Vagina (tissue), 2 donors: Measurements from ENCODE around the gene RAD54L2. TPM values are rescaled to one million over a fixed set of nuclear protein-coding genes. Genes with fewer than 3 reads are reported as not detected.
A peak's percentile ranks its signal among the peaks of the same experiment; 100 is the strongest.
"Not testable (repeated sequence)": the region's sequence is repeated elsewhere in the genome, so short reads cannot be mapped to it uniquely, and the experiment has no call there.

Experiments
- DNase-seq, 2 donors: peaks; one replicate each; pipeline ENCODE4 v3.0.0-alpha.2; 2017; ENCODE audit errors: extremely low spot score in 2 of 2
- H3K27ac ChIP-seq: fragments of 200-600 bp; sonication (generic); one replicate; pipeline ENCODE4 v1.5.1; 2019
- H3K27me3 ChIP-seq: fragments of 200-600 bp; sonication (generic); one replicate; pipeline ENCODE4 v1.5.1; 2019
- H3K36me3 ChIP-seq, 2 donors: fragments of 200-600 bp; sonication (generic); one replicate each; pipeline ENCODE4 v1.5.1; 2017 to 2019
- H3K4me1 ChIP-seq: fragments of 200-600 bp; sonication (generic); one replicate; pipeline ENCODE4 v1.5.1; 2019
- H3K4me3 ChIP-seq, 2 donors: fragments of 200-600 bp; sonication (generic); 1 replicate in 1 of 2; 2 replicates in 1 of 2; pipeline ENCODE4 v1.5.1; 2016 to 2019
- H3K9me3 ChIP-seq: fragments of 200-600 bp; sonication (generic); one replicate; pipeline ENCODE4 v1.5.1; 2019
- CTCF ChIP-seq, 3 experiments: fragments of 450-650 bp in 2 of 3; fragments of 200-600 bp in 1 of 3; sonication (generic) in 1 of 3; IDR thresholded peaks; one replicate each; pipeline ENCODE4 v1.5.1; 2017 to 2019; ENCODE audit warnings: antibody characterized with exemption in 3 of 3, mild to moderate bottlenecking in 2 of 3, moderate library complexity in 2 of 3
- POLR2A ChIP-seq, 2 donors: fragments of 450-650 bp; IDR thresholded peaks; one replicate each; pipeline ENCODE4 v1.6.1; 2017; ENCODE audit warnings: antibody characterized with exemption in 2 of 2, mild to moderate bottlenecking in 2 of 2, moderate library complexity in 2 of 2
- POLR2AphosphoS5 ChIP-seq, 2 donors: sonication (generic); formaldehyde crosslinking; IDR thresholded peaks; one replicate each; pipeline ENCODE4 v1.9.0; 2017; ENCODE audit warnings: antibody characterized with exemption in 2 of 2, mild to moderate bottlenecking in 2 of 2, low read depth in 1 of 2; ENCODE audit not compliant: insufficient read depth in 1 of 2
- intact Hi-C: fragments of 100-400 bp; cut with DNase I; formaldehyde crosslinking; loops from one replicate; pipeline ENCODE4 v1.15.1; 2023
- total RNA-seq: library from RNA; depleted of rRNA; stranded (reverse); fragments of >200 nt; gene quantifications from one replicate; pipeline ENCODE4 v1.2.3, GENCODE V29; 2016

The RAD54L2 gene
- total RNA-seq, 1 donor from 2014 or later = 24.3 TPM

- Histone ChIP-seq H3K36me3 (no peaks in the 10 kb centered on the region), H3K27ac (no peak overlapping the region), H3K9me3 (no peaks in the 10 kb centered on the region), H3K4me3 (no peak overlapping the region), H3K27me3 (no peaks in the 10 kb centered on the region), H3K4me1 (peaks cover 19% of the 10 kb centered on the region)
- TF ChIP-seq POLR2A (IDR thresholded peaks at IDR 0.05) (no peak), POLR2AphosphoS5 (IDR thresholded peaks at IDR 0.05; ENCODE audit: insufficient read depth in 1 of 2, low read depth in 1 of 2) (no peak), CTCF (IDR thresholded peaks at IDR 0.05) (no peak)
- DNase-seq = no peak
- intact Hi-C loops = no loop called here
Observed at GRCh38 chr3:51535146-51536019, 3.1 kb upstream of the RAD54L2 start.

- peak overlapping the region; percentile 88 to 91 for H3K4me3 ChIP-seq
- H3K4me1 ChIP-seq = peaks cover 25% of the 10 kb centered on the region
- intact Hi-C loops, H3K27ac ChIP-seq, DNase-seq, H3K9me3 ChIP-seq, H3K27me3 ChIP-seq, H3K36me3 ChIP-seq: not testable (repeated sequence)
Observed at GRCh38 chr3:51537631-51538030, 888 bp upstream of the RAD54L2 start.

GRCh38 chr3:51538115-51538458 is 432 bp upstream of the RAD54L2 start:
- no peak for DNase-seq
- H3K36me3 ChIP-seq = peaks cover 0 to 5% of the 10 kb centered on the region in 2 donors
- TF ChIP-seq POLR2AphosphoS5 (IDR thresholded peaks at IDR 0.05; ENCODE audit: insufficient read depth in 1 of 2, low read depth in 1 of 2) = no peak
- peak overlapping the region; percentile 92 for H3K27ac ChIP-seq
- intact Hi-C loops = no loop called here
- no peaks in the 10 kb centered on the region for H3K27me3 ChIP-seq
- H3K4me1 ChIP-seq = peaks cover 25% of the 10 kb centered on the region
- no peaks in the 10 kb centered on the region for H3K9me3 ChIP-seq
- peak overlapping the region; percentile 88 to 91 for H3K4me3 ChIP-seq

GRCh38 chr3:51539291-51539941 is 897 bp downstream of the RAD54L2 start:
- TF ChIP-seq CTCF (IDR thresholded peaks at IDR 0.05) = no peak
- TF ChIP-seq POLR2AphosphoS5 (IDR thresholded peaks at IDR 0.05; ENCODE audit: insufficient read depth in 1 of 2, low read depth in 1 of 2) = no peak
- no peak for TF ChIP-seq POLR2A (IDR thresholded peaks at IDR 0.05)
- DNase-seq = no peak
- intact Hi-C loops = no loop called here
- Histone ChIP-seq H3K4me3 (peak overlapping the region; percentile 88 to 91), H3K9me3 (no peaks in the 10 kb centered on the region), H3K4me1 (peaks cover 25% of the 10 kb centered on the region), H3K36me3 (peaks cover 0 to 5% of the 10 kb centered on the region in 2 donors), H3K27me3 (no peaks in the 10 kb centered on the region), H3K27ac (peak overlapping the region; percentile 92)

GRCh38 chr3:51542596-51542995 is 4.1 kb downstream of the RAD54L2 start:
- H3K36me3 ChIP-seq, intact Hi-C loops: not testable (repeated sequence)
- peaks cover 23% of the 10 kb centered on the region for H3K4me1 ChIP-seq

GRCh38 chr3:51544011-51544775 is 5.7 kb downstream of the RAD54L2 start:
- Histone ChIP-seq H3K4me1 (peaks cover 18% of the 10 kb centered on the region), H3K36me3 (peaks cover 0 to 5% of the 10 kb centered on the region in 2 donors), H3K4me3 (no peak overlapping the region), H3K27me3 (no peaks in the 10 kb centered on the region), H3K27ac (no peak overlapping the region), H3K9me3 (no peaks in the 10 kb centered on the region)
- TF ChIP-seq CTCF (IDR thresholded peaks at IDR 0.05) = no peak
- TF ChIP-seq POLR2A (IDR thresholded peaks at IDR 0.05) = no peak
- TF ChIP-seq POLR2AphosphoS5 (IDR thresholded peaks at IDR 0.05; ENCODE audit: insufficient read depth in 1 of 2, low read depth in 1 of 2) = no peak
- intact Hi-C loops = no loop called here
- no peak for DNase-seq

More at GRCh38 chr3:51542596-51542995, 4.1 kb downstream of the RAD54L2 start:
- H3K4me3 ChIP-seq, DNase-seq, H3K9me3 ChIP-seq, H3K27ac ChIP-seq, H3K27me3 ChIP-seq: not testable (repeated sequence)
